GM12891 (cell line): ENCODE data around the gene UGT1A8.

Experiments used
- PAX5 ChIP-seq: IDR thresholded peaks from 2 replicates; pipeline ENCODE4 v1.6.1; 2011; ENCODE audit warnings: low read length, moderate library complexity, mild to moderate bottlenecking; ENCODE audit not compliant: insufficient read depth, severe bottlenecking
- POLR2A ChIP-seq: IDR thresholded peaks from 2 replicates; pipeline ENCODE4 v1.6.1; 2011; ENCODE audit warnings: low read depth, low read length, control low read depth
- POLR2AphosphoS5 ChIP-seq: IDR thresholded peaks from 2 replicates; pipeline ENCODE4 v1.6.1; 2011; ENCODE audit warnings: low read depth, low read length, control low read depth
- SPI1 ChIP-seq: IDR thresholded peaks from 2 replicates; pipeline ENCODE4 v1.6.1; 2011; ENCODE audit warnings: low read depth, low read length, control low read depth
- TAF1 ChIP-seq: IDR thresholded peaks from 2 replicates; pipeline ENCODE4 v1.6.1; 2011; ENCODE audit warnings: low read depth, low read length, control low read depth

DNA sequence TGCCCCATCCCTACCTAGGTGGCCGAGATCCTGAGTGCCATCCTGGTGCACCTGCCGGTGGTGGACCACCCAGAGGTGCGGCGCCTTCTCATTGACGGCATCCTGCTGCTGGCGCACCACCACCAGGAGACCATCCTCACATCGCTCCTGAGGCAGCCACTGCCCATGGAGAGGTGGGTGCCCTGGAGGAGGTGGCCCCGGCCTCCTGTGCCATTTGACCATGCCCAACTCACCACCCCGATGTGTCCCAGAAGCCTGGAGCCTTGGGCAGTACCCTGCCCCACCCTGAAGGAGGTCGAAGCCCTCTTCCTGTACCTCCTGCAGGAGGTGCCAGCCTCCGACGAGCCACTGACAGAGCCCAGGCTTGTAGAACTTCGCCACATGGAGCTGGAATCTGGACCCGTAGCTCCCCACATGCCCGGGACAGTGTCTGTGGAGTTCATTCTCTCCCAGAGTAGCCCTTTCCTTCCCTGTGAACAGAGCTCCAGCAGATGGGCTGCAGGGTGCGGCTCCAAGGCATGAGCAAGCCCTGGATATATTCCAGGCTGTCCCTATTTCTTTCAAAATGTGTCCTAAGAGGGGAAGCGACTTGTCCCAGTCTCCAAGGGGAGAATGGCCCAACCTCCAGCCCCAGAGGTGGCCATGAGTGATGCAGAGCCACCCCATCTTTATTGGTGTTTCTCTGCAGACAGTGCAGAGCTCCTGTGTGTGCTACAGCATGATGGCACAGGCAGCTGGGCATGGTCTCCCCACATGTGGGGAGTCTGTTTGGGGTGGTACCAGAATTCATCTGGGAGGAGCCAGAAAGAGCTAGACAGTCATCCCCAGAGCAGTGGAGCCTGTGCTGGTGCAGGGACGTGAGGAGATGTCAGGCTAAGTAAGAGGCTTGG, 202.7 kb downstream of the UGT1A8 start:
- TF ChIP-seq POLR2AphosphoS5 (no peak), POLR2A (no peak), TAF1 (no peak), SPI1 (no peak), PAX5 (no peak)
